ENCODE results near the gene TMPRSS15.

- no peak for TF ChIP-seq POLR2A (IDR thresholded peaks at IDR 0.05)
- no peak for TF ChIP-seq CTCF (IDR thresholded peaks at IDR 0.05)
These were observed 39.5 kb upstream of the TMPRSS15 start for GRCh38 chr21:18443085-18443484.
